Measurements from ENCODE around the gene CRADD. TPM values are rescaled to one million over a fixed set of nuclear protein-coding genes. Genes with fewer than 3 reads are reported as not detected.
"Not testable (repeated sequence)": the region's sequence is repeated elsewhere in the genome, so short reads cannot be mapped to it uniquely, and the experiment has no call there.

The CRADD gene
- polyA plus RNA-seq, 12 donors: 8.0 to 26.4 (median 14.1) TPM; not detected in 1

GRCh38 chr12:93756288-93756687, 79.1 kb downstream of the CRADD start:
- no peak for DNase-seq

GRCh38 chr12:93757792-93758694, 80.9 kb downstream of the CRADD start:
- no peak for DNase-seq

GRCh38 chr12:93758801-93759373, 81.7 kb downstream of the CRADD start:
- no peak for DNase-seq

- DNase-seq: no peak
These were observed 82.4 kb downstream of the CRADD start for GRCh38 chr12:93759512-93760081.

GRCh38 chr12:93760275-93760875, 83.2 kb downstream of the CRADD start:
- no peak for DNase-seq

- DNase-seq: no peak
These were observed 85.0 kb downstream of the CRADD start for GRCh38 chr12:93762059-93762719.

- DNase-seq: no peak
These were observed 85.9 kb downstream of the CRADD start for GRCh38 chr12:93762912-93763553.

GRCh38 chr12:93763746-93764147, 86.6 kb downstream of the CRADD start:
- DNase-seq: no peak

GRCh38 chr12:93766371-93766770, 89.2 kb downstream of the CRADD start:
- DNase-seq: no peak

GRCh38 chr12:93766796-93767523, 89.8 kb downstream of the CRADD start:
- DNase-seq: peak; percentile 80

- DNase-seq: no peak
These were observed 90.3 kb downstream of the CRADD start for GRCh38 chr12:93767524-93767863.

- DNase-seq: no peak
These were observed 95.0 kb downstream of the CRADD start for GRCh38 chr12:93772003-93772700.

GRCh38 chr12:93773122-93773871, 96.1 kb downstream of the CRADD start:
- no peak for DNase-seq

GRCh38 chr12:93776581-93777018, 99.4 kb downstream of the CRADD start:
- no peak for DNase-seq

GRCh38 chr12:93777254-93777653, 100.1 kb downstream of the CRADD start:
- no peak for DNase-seq

GRCh38 chr12:93778306-93778705, 101.1 kb downstream of the CRADD start:
- DNase-seq: peak; percentile 76

- DNase-seq: no peak
These were observed 101.6 kb downstream of the CRADD start for GRCh38 chr12:93778766-93779165.

- no peak for DNase-seq
These were observed 103.0 kb downstream of the CRADD start for GRCh38 chr12:93780101-93780641.

GRCh38 chr12:93780886-93781285, 103.7 kb downstream of the CRADD start:
- not testable (repeated sequence) for DNase-seq

Data from muscle of arm (tissue), 12 donors.